HG03025 (cell line): Measurements from ENCODE around the gene NID1.

ENCODE experiments used
- ATAC-seq: cut with Tn5 transposase; IDR thresholded peaks from one replicate; pipeline ENCODE4 v1.9.1; 2021; ENCODE audit warnings: mild to moderate bottlenecking, moderate library complexity; ENCODE audit not compliant: unreplicated experiment, low FRiP score

Gene NID1

GRCh38 chr1:236035681-236036101 lies 29.2 kb downstream of the NID1 start:
- no peak for ATAC-seq

GRCh38 chr1:236033336-236033735 lies 31.6 kb downstream of the NID1 start:
- no peak for ATAC-seq

GRCh38 chr1:236030534-236030933 lies 34.4 kb downstream of the NID1 start:
- ATAC-seq, result no peak

GRCh38 chr1:236029428-236029940 lies 35.4 kb downstream of the NID1 start:
- ATAC-seq, result no peak

GRCh38 chr1:236027104-236027503 lies 37.8 kb downstream of the NID1 start:
- no peak for ATAC-seq

- no peak for ATAC-seq
Measured at GRCh38 chr1:236025836-236026235, 39.1 kb downstream of the NID1 start.

- no peak for ATAC-seq
Measured at GRCh38 chr1:236024641-236025040, 40.2 kb downstream of the NID1 start.

- no peak for ATAC-seq
Measured at GRCh38 chr1:236023926-236024565, 40.8 kb downstream of the NID1 start.

GRCh38 chr1:236021424-236022135 lies 43.3 kb downstream of the NID1 start:
- no peak for ATAC-seq

GRCh38 chr1:236020359-236021219 lies 44.3 kb downstream of the NID1 start:
- ATAC-seq, result no peak

- ATAC-seq, result no peak
Measured at GRCh38 chr1:236018885-236019453, 45.9 kb downstream of the NID1 start.

GRCh38 chr1:236016782-236017400 lies 48.0 kb downstream of the NID1 start:
- no peak for ATAC-seq

GRCh38 chr1:236016083-236016482 lies 48.8 kb downstream of the NID1 start:
- ATAC-seq, result no peak

GRCh38 chr1:236015539-236015938 lies 49.4 kb downstream of the NID1 start:
- no peak for ATAC-seq

- no peak for ATAC-seq
Measured at GRCh38 chr1:236013330-236013729, 51.6 kb downstream of the NID1 start.

- no peak for ATAC-seq
Measured at GRCh38 chr1:236011641-236012040, 53.2 kb downstream of the NID1 start.

GRCh38 chr1:236010443-236010842 lies 54.4 kb downstream of the NID1 start:
- no peak for ATAC-seq

- no peak for ATAC-seq
Measured at GRCh38 chr1:236009857-236010256, 55.0 kb downstream of the NID1 start.

GRCh38 chr1:236009191-236009590 lies 55.7 kb downstream of the NID1 start:
- no peak for ATAC-seq

GRCh38 chr1:236007781-236008180 lies 57.1 kb downstream of the NID1 start:
- ATAC-seq, result no peak
